Endothelial cell of umbilical vein (primary cell): Measurements from ENCODE around the gene JAZF1. TPM values are rescaled to one million over a fixed set of nuclear protein-coding genes. Genes with fewer than 3 reads are reported as not detected.

Source experiments
- BruUV-seq: library from RNA; stranded (reverse); fragments of 400-500 nt; replicated peaks from 2 replicates; lab custom pipeline; 2021; lab: Mats Ljungman, UMichigan
- CTCF ChIA-PET: fragments of 300-600, 350-600 bp; sonication (Branson Sonifier 250); formaldehyde crosslinking; loops from one replicate; lab custom pipeline; 2021; ENCODE audit warnings: antibody characterized with exemption, inconsistent platforms; lab: Charles Lee
- POLR2A ChIA-PET: fragments of 300-600, 350-600 bp; sonication (Branson Sonifier 250); formaldehyde crosslinking; loops from one replicate; lab custom pipeline; 2021; ENCODE audit warnings: antibody characterized with exemption, inconsistent platforms; lab: Charles Lee
- DNase-seq: peaks from one replicate; pipeline ENCODE4 v3.0.0-alpha.2; 2011; ENCODE audit warnings: low read depth, low spot score
- FAIRE-seq: peaks from 2 replicates; lab custom pipeline; 2011; peaks lifted over from hg19 to GRCh38; lab: Jason Lieb, UNC
- H2AFZ ChIP-seq: 2 replicates; pipeline ENCODE4 v1.6.0; 2012; ENCODE audit warnings: low read depth, low read length, control low read depth, inconsistent platforms
- H3K27ac ChIP-seq: 2 replicates; pipeline ENCODE4 v1.5.1; 2011; ENCODE audit warnings: low read depth, mild to moderate bottlenecking, control low read depth, low read length, moderate library complexity; ENCODE audit not compliant: insufficient read depth
- H3K27me3 ChIP-seq, 2 experiments: 2 replicates each; pipeline versions ENCODE4 v1.6.0 to v1.6.1; 2011; ENCODE audit warnings: low read length in 2 of 2, mixed read lengths in 1 of 2; ENCODE audit not compliant: control insufficient read depth in 2 of 2, insufficient read depth in 2 of 2
- H3K36me3 ChIP-seq, 2 experiments: 2 replicates in 1 of 2; 3 replicates in 1 of 2; pipeline ENCODE4 v1.5.1; 2011; ENCODE audit warnings: low read length in 2 of 2, mild to moderate bottlenecking in 1 of 2, moderate library complexity in 1 of 2; ENCODE audit not compliant: control insufficient read depth in 2 of 2, insufficient read depth in 2 of 2; ENCODE audit errors: extremely low read depth in 1 of 2
- H3K4me1 ChIP-seq: 3 replicates; pipeline ENCODE4 v1.5.1; 2011; ENCODE audit warnings: mild to moderate bottlenecking, low read length; ENCODE audit not compliant: control insufficient read depth, insufficient read depth; ENCODE audit errors: extremely low read depth
- H3K4me2 ChIP-seq: 2 replicates; pipeline ENCODE4 v1.6.1; 2011; ENCODE audit warnings: low read length, control low read depth, mixed read lengths; ENCODE audit not compliant: insufficient read depth
- H3K4me3 ChIP-seq, 3 experiments: fragments of 200-600 bp in 1 of 3; sonication (generic), shearing (Covaris generic) in 1 of 3; replicated peaks in 1 of 3; 2 replicates each; pipeline ENCODE4 v1.5.1; 2011 to 2016; ENCODE audit warnings: control low read depth in 3 of 3, low read length in 3 of 3, mild to moderate bottlenecking in 2 of 3, inconsistent platforms in 1 of 3, low read depth in 1 of 3, moderate library complexity in 1 of 3; ENCODE audit not compliant: insufficient read depth in 1 of 3
- H3K79me2 ChIP-seq: 2 replicates; pipeline ENCODE4 v1.6.0; 2012; ENCODE audit warnings: low read length, inconsistent platforms; ENCODE audit not compliant: control insufficient read depth, insufficient read depth
- H3K9ac ChIP-seq: replicated peaks from 2 replicates; pipeline ENCODE3; 2011; ENCODE audit warnings: low read length, control low read depth; ENCODE audit not compliant: insufficient read depth; ENCODE audit errors: extremely low read depth
- H3K9me1 ChIP-seq: replicated peaks from 3 replicates; pipeline ENCODE4 v1.6.0; 2011; ENCODE audit warnings: mild to moderate bottlenecking, low read length; ENCODE audit not compliant: control insufficient read depth, insufficient read depth; ENCODE audit errors: extremely low read depth
- H3K9me3 ChIP-seq: replicated peaks from 2 replicates; pipeline ENCODE4 v1.5.1; 2012; ENCODE audit warnings: low read length, inconsistent platforms; ENCODE audit not compliant: control insufficient read depth, insufficient read depth
- H4K20me1 ChIP-seq: replicated peaks from 2 replicates; pipeline ENCODE3; 2011; ENCODE audit warnings: mild to moderate bottlenecking, low read length; ENCODE audit not compliant: control insufficient read depth, insufficient read depth; ENCODE audit errors: extremely low read depth
- CTCF ChIP-seq, 2 donors: IDR thresholded peaks; 1 replicate in 1 of 2; 2 replicates in 1 of 2; pipeline ENCODE4 v1.5.1; 2011; ENCODE audit warnings: low read length in 2 of 2, mild to moderate bottlenecking in 2 of 2, moderate library complexity in 2 of 2, control low read depth in 1 of 2, inconsistent platforms in 1 of 2, low read depth in 1 of 2; ENCODE audit not compliant: insufficient read depth in 1 of 2; ENCODE audit errors: extremely low read depth in 1 of 2
- EZH2 ChIP-seq: IDR thresholded peaks from 2 replicates; pipeline ENCODE4 v1.6.1; 2012; ENCODE audit warnings: borderline replicate concordance, low read depth, mild to moderate bottlenecking, moderate library complexity, low read length, inconsistent platforms; ENCODE audit not compliant: severe bottlenecking
- FOS ChIP-seq: IDR thresholded peaks from 2 replicates; pipeline ENCODE4 v1.6.1; 2011; ENCODE audit warnings: mild to moderate bottlenecking, low read length, moderate library complexity, borderline replicate concordance; ENCODE audit not compliant: insufficient read depth
- GATA2 ChIP-seq: IDR thresholded peaks from 2 replicates; pipeline ENCODE4 v1.7.0; 2011; ENCODE audit warnings: low read depth, mild to moderate bottlenecking, moderate library complexity, mixed read lengths, low read length; ENCODE audit not compliant: insufficient read length, insufficient read depth
- JUN ChIP-seq: IDR thresholded peaks from 2 replicates; pipeline ENCODE4 v1.6.1; 2011; ENCODE audit warnings: borderline replicate concordance, low read depth; ENCODE audit not compliant: insufficient read length, insufficient read depth
- MAX ChIP-seq: IDR thresholded peaks from 2 replicates; pipeline ENCODE4 v1.6.1; 2011; ENCODE audit not compliant: insufficient read depth, insufficient read length
- MYC ChIP-seq: IDR thresholded peaks from one replicate; pipeline ENCODE4 v1.6.1; 2011; ENCODE audit warnings: mild to moderate bottlenecking, low read depth, low read length
- POLR2A ChIP-seq: IDR thresholded peaks from 2 replicates; pipeline ENCODE4 v1.6.1; 2012; ENCODE audit warnings: low read depth, mild to moderate bottlenecking, control low read depth, low read length
- POLR2AphosphoS5 ChIP-seq: IDR thresholded peaks from 2 replicates; pipeline ENCODE4 v1.6.1; 2012; ENCODE audit warnings: low read depth, mild to moderate bottlenecking, control low read depth, low read length, moderate library complexity; ENCODE audit not compliant: insufficient read depth
- dilution Hi-C: fragments of 300-500 bp; cut with MboI; formaldehyde crosslinking; loops from one replicate; pipeline ENCODE4 v1.15.0; 2019; ENCODE audit warnings: low sequenced_read_pairs; ENCODE audit not compliant: extremely low pct_ligation_motif_present
- intact Hi-C: fragments of 100-400 bp; cut with micrococcal nuclease; formaldehyde crosslinking; loops from one replicate; pipeline ENCODE4 v1.10.0; 2022
- polyA plus RNA-seq, 4 experiments: library from polyadenylated mRNA; depleted of rRNA in 3 of 4; stranded (reverse) in 3 of 4; unstranded in 1 of 4; fragments of >200 nt; gene quantifications; 2 replicates each; pipeline versions ENCODE4 v1.2.1 to v1.2.3, GENCODE V29; 2011 to 2012; ENCODE audit warnings: missing spikeins in 1 of 4
- total RNA-seq: library from RNA; stranded (reverse); gene quantifications from 2 replicates; pipeline ENCODE4 v1.2.3, GENCODE V29; 2021

Gene JAZF1
- total and polyA plus RNA-seq, 2 donors (not counting 3 experiments of a cell fraction or from before 2014, with no cell fraction given): 2.5 to 16.9 TPM

- FAIRE-seq (peak; percentile 88), DNase-seq (peak; percentile 90)
- Histone ChIP-seq H3K36me3 (peaks cover 0 to 5% of the 10 kb centered on the region in 2 experiments), H4K20me1 (no peaks in the 10 kb centered on the region), H2AFZ (no peak overlapping the region), H3K4me1 (peaks cover 11% of the 10 kb centered on the region), H3K4me2 (peak overlapping the region; percentile 0), H3K27ac (peak overlapping the region; percentile 77), H3K9ac (peak overlapping the region; percentile 31), H3K4me3 (no peak overlapping the region), H3K9me1 (no peaks in the 10 kb centered on the region), H3K79me2 (no peaks in the 10 kb centered on the region), H3K9me3 (no peaks in the 10 kb centered on the region), H3K27me3 (no peaks in the 10 kb centered on the region)
- TF ChIP-seq POLR2A (no peak), JUN (peak; percentile 34), CTCF (IDR thresholded peaks at IDR 0.05; ENCODE audit: extremely low read depth in 1 of 2, insufficient read depth in 1 of 2, low read depth in 1 of 2, low read length in 2 of 2) (no peak), POLR2AphosphoS5 (no peak), GATA2 (peak; percentile 58), FOS (peak; percentile 11), MYC (no peak), EZH2 (no peak), MAX (no peak)
- POLR2A ChIA-PET: no interaction called here
- CTCF ChIA-PET: interaction anchor here (1.0 to 1.4 kb wide), 5 partner anchors 14 to 639 kb away, joined by 3 to 8 read pairs (median 3); no protein-coding TSS in a partner anchor
- dilution Hi-C loops (no loop called here), intact Hi-C loops (loop anchor here (1.0 to 2.0 kb wide), 3 partner anchors 39 to 83 kb away; no protein-coding TSS in a partner anchor)
- no TSS peak for BruUV-seq
Measured at GRCh38 chr7:27835376-27835775, 345.2 kb downstream of the JAZF1 start.
